ENCODE data around the gene BMP7.
"Not testable (repeated sequence)": the region's sequence is repeated elsewhere in the genome, so short reads cannot be mapped to it uniquely, and the experiment has no call there.

BMP7 gene

GRCh38 chr20:57244627-57245214 lies 21.7 kb downstream of the BMP7 start:
- H3K4me3 ChIP-seq (ENCODE audit: low read depth, low read length) = no peak overlapping the region
- no peak for DNase-seq (ENCODE audit: low read depth)
- no peak for TF ChIP-seq CTCF (IDR thresholded peaks at IDR 0.05; ENCODE audit: control insufficient read depth, extremely low read depth, insufficient read depth)

GRCh38 chr20:57244221-57244585 lies 22.2 kb downstream of the BMP7 start:
- no peak for TF ChIP-seq CTCF (IDR thresholded peaks at IDR 0.05; ENCODE audit: control insufficient read depth, extremely low read depth, insufficient read depth)
- no peak for DNase-seq (ENCODE audit: low read depth)
- H3K4me3 ChIP-seq (ENCODE audit: low read depth, low read length) = no peak overlapping the region

- no peak for DNase-seq (ENCODE audit: low read depth)
- H3K4me3 ChIP-seq (ENCODE audit: low read depth, low read length) = no peak overlapping the region
- no peak for TF ChIP-seq CTCF (IDR thresholded peaks at IDR 0.05; ENCODE audit: control insufficient read depth, extremely low read depth, insufficient read depth)
Observed at GRCh38 chr20:57243480-57244220, 22.8 kb downstream of the BMP7 start.

GRCh38 chr20:57242414-57242813 lies 24.0 kb downstream of the BMP7 start:
- no peak for TF ChIP-seq CTCF (IDR thresholded peaks at IDR 0.05; ENCODE audit: control insufficient read depth, extremely low read depth, insufficient read depth)
- no peak overlapping the region for H3K4me3 ChIP-seq (ENCODE audit: low read depth, low read length)

GRCh38 chr20:57241363-57241991 lies 25.0 kb downstream of the BMP7 start:
- H3K4me3 ChIP-seq (ENCODE audit: low read depth, low read length) = no peak overlapping the region
- no peak for TF ChIP-seq CTCF (IDR thresholded peaks at IDR 0.05; ENCODE audit: control insufficient read depth, extremely low read depth, insufficient read depth)
- no peak for DNase-seq (ENCODE audit: low read depth)

More at GRCh38 chr20:57242414-57242813, 24.0 kb downstream of the BMP7 start:
- DNase-seq (ENCODE audit: low read depth) = no peak

GRCh38 chr20:57240581-57241362 lies 25.7 kb downstream of the BMP7 start:
- TF ChIP-seq CTCF (IDR thresholded peaks at IDR 0.05; ENCODE audit: control insufficient read depth, extremely low read depth, insufficient read depth) = no peak
- no peak for DNase-seq (ENCODE audit: low read depth)
- H3K4me3 ChIP-seq (ENCODE audit: low read depth, low read length) = no peak overlapping the region

GRCh38 chr20:57239725-57240124 lies 26.7 kb downstream of the BMP7 start:
- H3K4me3 ChIP-seq (ENCODE audit: low read depth, low read length); DNase-seq (ENCODE audit: low read depth): not testable (repeated sequence)

- H3K4me3 ChIP-seq (ENCODE audit: low read depth, low read length); DNase-seq (ENCODE audit: low read depth): not testable (repeated sequence)
Observed at GRCh38 chr20:57239324-57239723, 27.1 kb downstream of the BMP7 start.

Measured in LNCaP clone FGC (cell line).